Endothelial cell (in vitro differentiated cells): Measurements from ENCODE around the gene CAPSL. TPM values are rescaled to one million over a fixed set of nuclear protein-coding genes. Genes with fewer than 3 reads are reported as not detected.

Source experiments
- DNase-seq: peaks from one replicate; pipeline ENCODE4 v3.0.0; 2021; ENCODE audit warnings: low spot score
- H3K27ac Mint-ChIP-seq: one replicate; pipeline ENCODE4 v1.8.0; 2021; ENCODE audit warnings: mixed read lengths, inconsistent platforms; ENCODE audit not compliant: unreplicated experiment
- H3K27me3 Mint-ChIP-seq: one replicate; pipeline ENCODE4 v1.8.0; 2021; ENCODE audit warnings: mild to moderate bottlenecking, moderate library complexity, mixed read lengths, inconsistent platforms; ENCODE audit not compliant: unreplicated experiment
- H3K36me3 Mint-ChIP-seq: one replicate; pipeline ENCODE4 v1.8.0; 2021; ENCODE audit warnings: mild to moderate bottlenecking, low read depth, mixed read lengths, inconsistent platforms; ENCODE audit not compliant: unreplicated experiment
- H3K4me1 Mint-ChIP-seq: one replicate; pipeline ENCODE4 v1.8.0; 2021; ENCODE audit warnings: mild to moderate bottlenecking, mixed read lengths, inconsistent platforms; ENCODE audit not compliant: unreplicated experiment
- H3K4me3 Mint-ChIP-seq: one replicate; pipeline ENCODE4 v1.8.0; 2021; ENCODE audit warnings: mild to moderate bottlenecking, mixed read lengths, inconsistent platforms; ENCODE audit not compliant: unreplicated experiment
- H3K9me3 Mint-ChIP-seq: one replicate; pipeline ENCODE4 v1.8.0; 2021; ENCODE audit warnings: mixed read lengths, inconsistent platforms; ENCODE audit not compliant: unreplicated experiment
- CTCF ChIP-seq: fragments of 200-600 bp; sonication (generic); IDR thresholded peaks from one replicate; pipeline ENCODE4 v1.5.0; 2021; ENCODE audit warnings: antibody characterized with exemption; ENCODE audit not compliant: unreplicated experiment
- total RNA-seq: library from RNA; stranded (reverse); fragmentation: NEBNext Ultra II Directional; extraction: Animal tissue kit (Norgen Biotek cat#: 25700); gene quantifications from one replicate; pipeline ENCODE4 v1.2.1, GENCODE V29; 2021; ENCODE audit not compliant: unreplicated experiment

Gene CAPSL
- total RNA-seq, 1 donor from 2014 or later = not detected

- DNase-seq = no peak
Observed at GRCh38 chr5:35924122-35924949, 14.1 kb downstream of the CAPSL start.

GRCh38 chr5:35922468-35922867, 16.0 kb downstream of the CAPSL start:
- no peak for TF ChIP-seq CTCF
- DNase-seq = no peak
- H3K27me3 Mint-ChIP-seq = peaks cover 9% of the 10 kb centered on the region
- H3K27ac Mint-ChIP-seq = no peak overlapping the region
- no peaks in the 10 kb centered on the region for H3K9me3 Mint-ChIP-seq
- H3K4me3 Mint-ChIP-seq = no peak overlapping the region
- H3K36me3 Mint-ChIP-seq = no peaks in the 10 kb centered on the region
- H3K4me1 Mint-ChIP-seq = peaks cover 3% of the 10 kb centered on the region

More at GRCh38 chr5:35924122-35924949, 14.1 kb downstream of the CAPSL start:
- no peak overlapping the region for H3K27ac Mint-ChIP-seq
- peaks cover 3% of the 10 kb centered on the region for H3K4me1 Mint-ChIP-seq
- no peaks in the 10 kb centered on the region for H3K9me3 Mint-ChIP-seq
- no peak overlapping the region for H3K4me3 Mint-ChIP-seq
- peaks cover 7% of the 10 kb centered on the region for H3K27me3 Mint-ChIP-seq
- no peaks in the 10 kb centered on the region for H3K36me3 Mint-ChIP-seq
- no peak for TF ChIP-seq CTCF

GRCh38 chr5:35921930-35922329, 16.5 kb downstream of the CAPSL start:
- H3K4me1 Mint-ChIP-seq = peaks cover 3% of the 10 kb centered on the region
- H3K27me3 Mint-ChIP-seq = peaks cover 9% of the 10 kb centered on the region
- H3K4me3 Mint-ChIP-seq = no peak overlapping the region

GRCh38 chr5:35920890-35921289, 17.5 kb downstream of the CAPSL start:
- H3K27ac Mint-ChIP-seq = no peak overlapping the region
- no peaks in the 10 kb centered on the region for H3K4me1 Mint-ChIP-seq
- DNase-seq = peak; percentile 13
- H3K9me3 Mint-ChIP-seq = no peaks in the 10 kb centered on the region
- no peaks in the 10 kb centered on the region for H3K36me3 Mint-ChIP-seq
- no peak for TF ChIP-seq CTCF
- H3K27me3 Mint-ChIP-seq = peaks cover 9% of the 10 kb centered on the region
- no peak overlapping the region for H3K4me3 Mint-ChIP-seq

More at GRCh38 chr5:35921930-35922329, 16.5 kb downstream of the CAPSL start:
- no peaks in the 10 kb centered on the region for H3K9me3 Mint-ChIP-seq
- no peak for DNase-seq
- TF ChIP-seq CTCF = no peak
- no peak overlapping the region for H3K27ac Mint-ChIP-seq
- H3K36me3 Mint-ChIP-seq = no peaks in the 10 kb centered on the region

- DNase-seq = no peak
- H3K4me1 Mint-ChIP-seq = no peaks in the 10 kb centered on the region
Observed at GRCh38 chr5:35919191-35919590, 19.2 kb downstream of the CAPSL start.

More at GRCh38 chr5:35919191-35919590, 19.2 kb downstream of the CAPSL start:
- TF ChIP-seq CTCF = no peak
- no peaks in the 10 kb centered on the region for H3K9me3 Mint-ChIP-seq
- no peak overlapping the region for H3K4me3 Mint-ChIP-seq
- H3K27me3 Mint-ChIP-seq = peaks cover 4% of the 10 kb centered on the region
- H3K36me3 Mint-ChIP-seq = no peaks in the 10 kb centered on the region
- H3K27ac Mint-ChIP-seq = no peak overlapping the region
